Urinary bladder (tissue), 4 donors: ENCODE measurements around the gene INO80. TPM values are rescaled to one million over a fixed set of nuclear protein-coding genes. Genes with fewer than 3 reads are reported as not detected.

Experiments used
- DNase-seq: peaks from one replicate; pipeline ENCODE4 v3.0.0-alpha.2; 2015; ENCODE audit errors: extremely low spot score
- H3K27ac ChIP-seq: one replicate; pipeline ENCODE4 v1.5.1; 2013; ENCODE audit warnings: low read depth, mild to moderate bottlenecking, moderate library complexity
- H3K36me3 ChIP-seq: one replicate; pipeline ENCODE4 v1.6.1; 2013; ENCODE audit warnings: mild to moderate bottlenecking, moderate library complexity; ENCODE audit not compliant: insufficient read depth
- H3K4me1 ChIP-seq: one replicate; pipeline ENCODE4 v1.6.1; 2013; ENCODE audit warnings: mild to moderate bottlenecking, moderate library complexity; ENCODE audit not compliant: insufficient read depth
- H3K4me3 ChIP-seq: one replicate; pipeline ENCODE4 v1.5.1; 2013; ENCODE audit warnings: low read depth, low read length
- WGBS: extraction: QIAGEN DNeasy Blood & Tissue Kit; methylation state at CpG from one replicate; pipeline ENCODE4 v1.1.7; 2013; 5-methylcytosine and 5-hydroxymethylcytosine counted together
- polyA plus RNA-seq: library from polyadenylated mRNA; stranded (reverse); fragments of 200-250 nt; gene quantifications from one replicate; pipeline ENCODE4 v1.2.3, GENCODE V29; 2013
- small RNA-seq: library from RNA; depleted of rRNA; stranded (forward); fragments of <200 nt; gene quantifications from one replicate; pipeline ENCODE3, GENCODE V24; 2014
- total RNA-seq: library from RNA; depleted of rRNA; stranded (reverse); fragments of >200 nt; gene quantifications from one replicate; pipeline ENCODE4 v1.2.3, GENCODE V29; 2014
- donor health status: healthy with polysubstance abuse.
- donor health status: healthy.

The INO80 gene
- total and polyA plus RNA-seq, 2 donors, result 16.1 to 36.6 TPM

- WGBS, result 79% methylated on average over 11 of the region's 11 CpGs
- DNase-seq, result no peak
- peaks cover 2% of the 10 kb centered on the region for H3K4me1 ChIP-seq
- H3K36me3 ChIP-seq, result no peaks in the 10 kb centered on the region
- H3K27ac ChIP-seq, result no peak overlapping the region
- no peak overlapping the region for H3K4me3 ChIP-seq
Observed at GRCh38 chr15:40932649-40933516, 183.2 kb downstream of the INO80 start.

GRCh38 chr15:40932156-40932555 lies 183.9 kb downstream of the INO80 start:
- Histone ChIP-seq H3K4me1 (peaks cover 2% of the 10 kb centered on the region), H3K36me3 (no peaks in the 10 kb centered on the region), H3K4me3 (peak overlapping the region; percentile 6), H3K27ac (no peak overlapping the region)
- 86% methylated on average over 8 of the region's 8 CpGs for WGBS
- no peak for DNase-seq

- DNase-seq, result no peak
- Histone ChIP-seq H3K4me3 (peak overlapping the region; percentile 20), H3K4me1 (peaks cover 2% of the 10 kb centered on the region), H3K36me3 (no peaks in the 10 kb centered on the region), H3K27ac (no peak overlapping the region)
- 79% methylated on average over 16 of the region's 16 CpGs for WGBS
Observed at GRCh38 chr15:40931300-40932142, 184.6 kb downstream of the INO80 start.

GRCh38 chr15:40930430-40931299 lies 185.4 kb downstream of the INO80 start:
- Histone ChIP-seq H3K27ac (no peak overlapping the region), H3K36me3 (no peaks in the 10 kb centered on the region), H3K4me3 (peak overlapping the region; percentile 41), H3K4me1 (peaks cover 2% of the 10 kb centered on the region)
- DNase-seq, result no peak
- WGBS, result 2% methylated on average over 46 of the region's 46 CpGs

- Histone ChIP-seq H3K27ac (peak overlapping the region; percentile 11), H3K4me3 (peak overlapping the region; percentile 41), H3K4me1 (peaks cover 2% of the 10 kb centered on the region), H3K36me3 (no peaks in the 10 kb centered on the region)
- WGBS, result under 1% methylated on average over 56 of the region's 56 CpGs
- DNase-seq, result no peak
Observed at GRCh38 chr15:40929660-40930429, 186.2 kb downstream of the INO80 start.

Small RNA genes lying within 50 kb of the gene (small RNA-seq; reads per million reads assigned to genes)
- not detected for gene ISCA1P4

Other genes with a start within 250 kb of the INO80 start
- gene RHOV, start 242.0 kb downstream of the INO80 start, total RNA-seq, result 9.3 TPM
- gene RHOV, start 242.0 kb downstream of the INO80 start, polyA plus RNA-seq, result 4.0 TPM
- gene VPS18, start 221.8 kb downstream of the INO80 start, total RNA-seq, result 15.1 TPM
- gene VPS18, start 221.8 kb downstream of the INO80 start, polyA plus RNA-seq, result 19.3 TPM
- 11.8 TPM for gene DLL4, start 186.9 kb downstream of the INO80 start, total RNA-seq
- 11.2 TPM for gene DLL4, start 186.9 kb downstream of the INO80 start, polyA plus RNA-seq
- gene CHAC1, start 162.8 kb downstream of the INO80 start, total RNA-seq, result 0.42 TPM
- 1.8 TPM for gene CHAC1, start 162.8 kb downstream of the INO80 start, polyA plus RNA-seq
- gene EXD1, start 114.5 kb upstream of the INO80 start, total RNA-seq, result not detected
- not detected for gene EXD1, start 114.5 kb upstream of the INO80 start, polyA plus RNA-seq
- 53.3 TPM for gene CHP1, start 115.0 kb upstream of the INO80 start, total RNA-seq
- gene CHP1, start 115.0 kb upstream of the INO80 start, polyA plus RNA-seq, result 45.6 TPM
- 6.1 TPM for gene OIP5, start 216.3 kb upstream of the INO80 start, total RNA-seq
- gene OIP5, start 216.3 kb upstream of the INO80 start, polyA plus RNA-seq, result 1.4 TPM
- gene NUSAP1, start 216.6 kb upstream of the INO80 start, total RNA-seq, result 72.6 TPM
- 3.0 TPM for gene NUSAP1, start 216.6 kb upstream of the INO80 start, polyA plus RNA-seq